HCT116 (cell line): ENCODE measurements around the gene SYT9. TPM values are rescaled to one million over a fixed set of nuclear protein-coding genes. Genes with fewer than 3 reads are reported as not detected.

ENCODE experiments used
- ATAC-seq: fragments of 200-7000 bp; cut with Tn5 transposase; 2 replicates; pipeline ENCODE4 v1.9.1; 2020; ENCODE audit warnings: mild to moderate bottlenecking, moderate library complexity
- BruUV-seq: library from RNA; stranded (reverse); fragments of 400-500 nt; replicated peaks from 2 replicates; lab custom pipeline; 2021; lab: Mats Ljungman, UMichigan
- CTCF ChIA-PET: fragments of 300-600 bp; sonication (Branson Sonifier 250); formaldehyde crosslinking; loops from one replicate; lab custom pipeline; 2021; ENCODE audit warnings: antibody characterized with exemption; lab: Charles Lee
- POLR2A ChIA-PET: fragments of 300-600, 350-600 bp; sonication (Branson Sonifier 250); formaldehyde crosslinking; loops from one replicate; lab custom pipeline; 2021; ENCODE audit warnings: antibody characterized with exemption; lab: Charles Lee
- RAD21 ChIA-PET, 2 experiments: fragments of 300-600 bp; sonication (Branson Sonifier 250); formaldehyde crosslinking; loops; one replicate each; lab custom pipeline; 2023; ENCODE audit warnings: low total read pairs in 2 of 2; ENCODE audit not compliant: uncharacterized antibody in 2 of 2, unreplicated experiment in 2 of 2, low non-redundant PET in 1 of 2; lab: Charles Lee
- DNase-seq: peaks from one replicate; pipeline ENCODE4 v3.0.0-alpha.2; 2010; ENCODE audit warnings: low read depth, low spot score
- H2AFZ ChIP-seq: fragments of 200-600 bp; shearing (Covaris generic), sonication (generic); 2 replicates; pipeline ENCODE4 v1.6.1; 2017; ENCODE audit warnings: low read depth, mixed run types, mixed read lengths, antibody characterized with exemption, low read length; ENCODE audit not compliant: poor library complexity, severe bottlenecking
- H3K27ac ChIP-seq: 2 replicates; pipeline ENCODE4 v1.5.1; 2012; ENCODE audit warnings: low read depth, low read length
- H3K27me3 ChIP-seq: fragments of 200-600 bp; sonication (generic); 2 replicates; pipeline ENCODE4 v1.6.1; 2016; ENCODE audit warnings: mixed run types, low read length, mixed read lengths; ENCODE audit not compliant: insufficient read depth
- H3K36me3 ChIP-seq, 2 experiments: fragments of 200-500 bp in 1 of 2; fragments of 200-600 bp in 1 of 2; sonication (Bioruptor generic) in 1 of 2; sonication (generic) in 1 of 2; 2 replicates each; pipeline versions ENCODE4 v1.5.1 to v1.6.1; 2014 to 2016; ENCODE audit warnings: low read length in 2 of 2, inconsistent platforms in 1 of 2, mixed read lengths in 1 of 2, mixed run types in 1 of 2; ENCODE audit not compliant: insufficient read depth in 2 of 2, control insufficient read depth in 1 of 2
- H3K4me1 ChIP-seq, 2 experiments: fragments of 200-600 bp in 1 of 2; sonication (generic) in 1 of 2; 2 replicates each; pipeline versions ENCODE4 v1.5.1 to v1.6.1; 2012 to 2017; ENCODE audit warnings: low read length in 2 of 2, inconsistent platforms in 1 of 2, mild to moderate bottlenecking in 1 of 2, mixed read lengths in 1 of 2, mixed run types in 1 of 2, moderate library complexity in 1 of 2; ENCODE audit not compliant: insufficient read depth in 2 of 2, control insufficient read depth in 1 of 2
- H3K4me2 ChIP-seq: fragments of 200-600 bp; sonication (generic); 2 replicates; pipeline ENCODE4 v1.6.1; 2017; ENCODE audit warnings: mixed run types, low read length, mixed read lengths
- H3K4me3 ChIP-seq, 2 experiments: fragments of 200-600 bp in 1 of 2; sonication (generic) in 1 of 2; replicated peaks in 1 of 2; 2 replicates each; pipeline ENCODE4 v1.5.1; 2011 to 2016; ENCODE audit warnings: low read length in 2 of 2, control low read depth in 1 of 2, low read depth in 1 of 2, mild to moderate bottlenecking in 1 of 2, mixed read lengths in 1 of 2, mixed run types in 1 of 2
- H3K79me2 ChIP-seq: fragments of 200-600 bp; sonication (generic); 2 replicates; pipeline ENCODE4 v1.6.1; 2017; ENCODE audit warnings: mild to moderate bottlenecking, mixed run types, low read length, moderate library complexity, mixed read lengths; ENCODE audit not compliant: insufficient read depth
- H3K9ac ChIP-seq: fragments of 200-600 bp; sonication (generic); 2 replicates; pipeline ENCODE4 v1.6.1; 2016; ENCODE audit warnings: low read length, mixed read lengths
- H3K9me2 ChIP-seq: fragments of 200-600 bp; sonication (generic), shearing (Covaris generic); 2 replicates; pipeline ENCODE4 v1.6.1; 2017; ENCODE audit warnings: mixed run types, mild to moderate bottlenecking, moderate library complexity; ENCODE audit not compliant: insufficient read depth
- H3K9me3 ChIP-seq, 2 experiments: fragments of 200-500 bp in 1 of 2; fragments of 200-600 bp in 1 of 2; sonication (Bioruptor generic) in 1 of 2; sonication (generic) in 1 of 2; 2 replicates each; pipeline ENCODE4 v1.6.1; 2014 to 2017; ENCODE audit warnings: low read length in 2 of 2, mixed read lengths in 2 of 2, inconsistent platforms in 1 of 2, low read depth in 1 of 2, mild to moderate bottlenecking in 1 of 2, mixed run types in 1 of 2, moderate library complexity in 1 of 2; ENCODE audit not compliant: control insufficient read depth in 1 of 2, insufficient read depth in 1 of 2
- H4K20me1 ChIP-seq: fragments of 200-600 bp; sonication (generic), shearing (Covaris generic); 2 replicates; pipeline ENCODE4 v1.6.1; 2017; ENCODE audit warnings: mixed run types, mild to moderate bottlenecking, moderate library complexity; ENCODE audit not compliant: insufficient read depth
- ATF3 ChIP-seq: IDR thresholded peaks from 2 replicates; pipeline ENCODE4 v1.6.1; 2012
- CTCF ChIP-seq, 3 experiments: fragments of 200-600 bp in 1 of 3; sonication (generic) in 1 of 3; IDR thresholded peaks in 2 of 3; conservative IDR thresholded peaks in 1 of 3; 2 replicates each; pipeline ENCODE4 v1.5.1; 2012 to 2017; ENCODE audit warnings: low read depth in 2 of 3, low read length in 2 of 3, antibody characterized with exemption in 1 of 3, borderline replicate concordance in 1 of 3, control low read depth in 1 of 3, mild to moderate bottlenecking in 1 of 3, mixed read lengths in 1 of 3, mixed run types in 1 of 3, moderate library complexity in 1 of 3; ENCODE audit not compliant: insufficient read depth in 1 of 3
- EGR1 ChIP-seq: IDR thresholded peaks from 2 replicates; pipeline ENCODE4 v1.6.1; 2012; ENCODE audit warnings: low read depth
- ELF1 ChIP-seq: IDR thresholded peaks from 2 replicates; pipeline ENCODE4 v1.6.1; 2012; ENCODE audit warnings: low read depth, borderline replicate concordance
- FOSL1 ChIP-seq: IDR thresholded peaks from 2 replicates; pipeline ENCODE4 v1.6.1; 2012; ENCODE audit warnings: low read depth
- JUND ChIP-seq: IDR thresholded peaks from 2 replicates; pipeline ENCODE4 v1.6.1; 2012
- REST ChIP-seq: IDR thresholded peaks from 2 replicates; pipeline ENCODE4 v1.6.1; 2012; ENCODE audit warnings: low read depth
- YY1 ChIP-seq: IDR thresholded peaks from 2 replicates; pipeline ENCODE4 v1.6.1; 2011; ENCODE audit warnings: low read length, low read depth, moderate library complexity, mild to moderate bottlenecking; ENCODE audit not compliant: insufficient replicate concordance; ENCODE audit errors: extremely low read depth
- ZBTB33 ChIP-seq: IDR thresholded peaks from 2 replicates; pipeline ENCODE4 v1.6.1; 2011; ENCODE audit warnings: mild to moderate bottlenecking, low read length, moderate library complexity; ENCODE audit not compliant: insufficient replicate concordance; ENCODE audit errors: extremely low read depth
- ZFX ChIP-seq: fragments of 450-650 bp; IDR thresholded peaks from 2 replicates; pipeline ENCODE4 v1.6.1; 2017
- ZNF274 ChIP-seq: fragments of 200-500 bp; sonication (Bioruptor generic); IDR thresholded peaks from 2 replicates; pipeline ENCODE4 v1.6.1; 2014; ENCODE audit warnings: mild to moderate bottlenecking, low read depth, low read length, inconsistent platforms
- intact Hi-C: fragments of 100-400 bp; cut with micrococcal nuclease; formaldehyde crosslinking; loops from 2 replicates; pipeline ENCODE4 v1.10.0; 2022
- total RNA-seq: library from RNA; stranded (reverse); gene quantifications from one replicate; pipeline ENCODE4 v1.2.1, GENCODE V29; 2021; ENCODE audit not compliant: unreplicated experiment

Gene SYT9
- total RNA-seq, 1 experiment from 2014 or later: not detected

GRCh38 chr11:7413961-7414915, 162.5 kb downstream of the SYT9 start:
- RAD21 ChIA-PET: no interaction called here
- intact Hi-C loops: no loop called here
- DNase-seq: no peak

More at GRCh38 chr11:7413961-7414915, 162.5 kb downstream of the SYT9 start:
- ATAC-seq: no peak
- H3K27ac ChIP-seq: no peak overlapping the region
- CTCF ChIA-PET: no interaction called here
- no peaks in the 10 kb centered on the region for H3K9me2 ChIP-seq
- no peaks in the 10 kb centered on the region for H4K20me1 ChIP-seq
- no peak overlapping the region for H3K9ac ChIP-seq
- H3K36me3 ChIP-seq: no peaks in the 10 kb centered on the region
- no peak overlapping the region for H3K4me2 ChIP-seq
- BruUV-seq: no TSS peak
- H3K4me1 ChIP-seq: no peaks in the 10 kb centered on the region
- no peak for TF ChIP-seq EGR1
- no peak for TF ChIP-seq ZFX
- TF ChIP-seq YY1: no peak
- TF ChIP-seq CTCF (IDR thresholded peaks at IDR 0.05 in 2 of 3, conservative IDR thresholded peaks at IDR 0.05 in 1 of 3; ENCODE audit: borderline replicate concordance in 1 of 3, insufficient read depth in 1 of 3, low read depth in 2 of 3, low read length in 2 of 3): no peak
- TF ChIP-seq ATF3: no peak
- TF ChIP-seq JUND: no peak
- no peak for TF ChIP-seq ZBTB33
- no peak for TF ChIP-seq ELF1
- no peak for TF ChIP-seq ZNF274
- TF ChIP-seq REST: no peak
- TF ChIP-seq FOSL1: no peak
- TF ChIP-seq, all 23 proteins: peak for 0
- no peaks in the 10 kb centered on the region for H3K79me2 ChIP-seq
- POLR2A ChIA-PET: no interaction called here
- H3K4me3 ChIP-seq: no peak overlapping the region
- H3K27me3 ChIP-seq: peaks cover 61% of the 10 kb centered on the region
- no peak overlapping the region for H2AFZ ChIP-seq
- H3K9me3 ChIP-seq: no peaks in the 10 kb centered on the region
